K562 (cell line): ENCODE data around the gene DOCK1. TPM values are rescaled to one million over a fixed set of nuclear protein-coding genes. Genes with fewer than 3 reads are reported as not detected.

ENCODE experiments used
- ATAC-seq: fragments of 200-7000 bp; cut with Tn5 transposase; 3 replicates; pipeline ENCODE4 v1.9.1; 2020; ENCODE audit warnings: moderate library complexity
- BruUV-seq: library from RNA; stranded (reverse); fragments of 400-500 nt; replicated peaks from 2 replicates; lab custom pipeline; 2021; lab: Mats Ljungman, UMichigan
- CTCF ChIA-PET: fragments of 300-600 bp; formaldehyde crosslinking; extraction: SDS; loops from one replicate; lab custom pipeline; 2021; ENCODE audit warnings: low intra/inter-chr PET ratio; lab: Yijun Ruan, JAX
- POLR2A ChIA-PET: fragments of 300-600, 350-650 bp; sonication (Branson Sonifier 250); formaldehyde crosslinking; extraction: SDS; loops from one replicate; lab custom pipeline; 2021; ENCODE audit warnings: antibody characterized with exemption, inconsistent platforms; lab: Yijun Ruan, JAX
- DNase-seq, 4 experiments: peaks; one replicate each; pipeline versions ENCODE4 v3.0.0 to v3.0.0-alpha.2; 2011 to 2018; ENCODE audit warnings: low spot score in 3 of 4, mixed read lengths in 3 of 4; ENCODE audit errors: extremely low read depth in 1 of 4
- FAIRE-seq: peaks from 2 replicates; lab custom pipeline; 2011; peaks lifted over from hg19 to GRCh38; lab: Jason Lieb, UNC
- H2AFZ ChIP-seq: 2 replicates; pipeline ENCODE4 v1.6.0; 2011; ENCODE audit warnings: low read depth, low read length, control low read depth, inconsistent platforms
- H3K27ac ChIP-seq: fragments of 200-600 bp; 3 replicates; pipeline ENCODE4 v1.8.0; 2011; ENCODE audit warnings: low read depth, mild to moderate bottlenecking, control low read depth, inconsistent platforms, low read length, moderate library complexity, mixed read lengths; ENCODE audit errors: extremely low read depth
- H3K27me3 ChIP-seq, 2 experiments: fragments of 300-600 bp in 1 of 2; 2 replicates in 1 of 2; 3 replicates in 1 of 2; pipeline versions ENCODE4 v1.6.0 to v1.8.0; 2011; ENCODE audit warnings: inconsistent platforms in 2 of 2, low read length in 2 of 2, mild to moderate bottlenecking in 1 of 2, mixed read lengths in 1 of 2, moderate library complexity in 1 of 2; ENCODE audit not compliant: control insufficient read depth in 2 of 2, insufficient read depth in 2 of 2
- H3K36me3 ChIP-seq: fragments of 300-600 bp; 3 replicates; pipeline ENCODE4 v1.8.0; 2011; ENCODE audit warnings: mild to moderate bottlenecking, low read length, inconsistent platforms; ENCODE audit not compliant: control insufficient read depth, insufficient read depth
- H3K4me1 ChIP-seq, 2 experiments: fragments of 200-600 bp in 1 of 2; replicated peaks in 1 of 2; 2 replicates in 1 of 2; 3 replicates in 1 of 2; pipeline versions ENCODE4 v1.5.1 to v1.8.0; 2011; ENCODE audit warnings: inconsistent platforms in 2 of 2, low read length in 2 of 2, mild to moderate bottlenecking in 1 of 2, mixed read lengths in 1 of 2, moderate library complexity in 1 of 2; ENCODE audit not compliant: control insufficient read depth in 2 of 2, insufficient read depth in 2 of 2
- H3K4me2 ChIP-seq: 2 replicates; pipeline ENCODE4 v1.6.1; 2011; ENCODE audit warnings: low read length, control low read depth, inconsistent platforms, mixed read lengths; ENCODE audit not compliant: insufficient read depth
- H3K4me3 ChIP-seq: fragments of 200-600 bp; sonication (generic), shearing (Covaris generic); 2 replicates; pipeline ENCODE4 v1.5.1; 2016; ENCODE audit warnings: control low read depth, inconsistent platforms
- H3K79me2 ChIP-seq: fragments of 200-600 bp; 3 replicates; pipeline ENCODE4 v1.8.0; 2011; ENCODE audit warnings: low read length, inconsistent platforms; ENCODE audit not compliant: control insufficient read depth, insufficient read depth
- H3K9ac ChIP-seq, 2 experiments: 2 replicates each; pipeline versions ENCODE4 v1.6.0 to v1.6.1; 2011; ENCODE audit warnings: low read depth in 2 of 2, low read length in 2 of 2, control low read depth in 1 of 2, inconsistent platforms in 1 of 2, mild to moderate bottlenecking in 1 of 2, mixed read lengths in 1 of 2; ENCODE audit not compliant: insufficient read depth in 1 of 2
- H3K9me1 ChIP-seq: one replicate; pipeline ENCODE4 v1.6.0; 2011; ENCODE audit warnings: inconsistent platforms, mild to moderate bottlenecking, low read length, moderate library complexity; ENCODE audit not compliant: control insufficient read depth, insufficient read depth
- H3K9me3 ChIP-seq: replicated peaks from 2 replicates; pipeline ENCODE4 v1.5.1; 2011; ENCODE audit warnings: low read depth, low read length, inconsistent platforms; ENCODE audit not compliant: control insufficient read depth, insufficient read depth
- H4K20me1 ChIP-seq: replicated peaks from 2 replicates; pipeline ENCODE4 v1.6.1; 2011; ENCODE audit warnings: low read length, inconsistent platforms, mixed read lengths; ENCODE audit not compliant: control insufficient read depth, insufficient read depth
- ATF2 ChIP-seq: sonication (generic); formaldehyde crosslinking; IDR thresholded peaks from 2 replicates; pipeline ENCODE4 v1.8.1; 2022; ENCODE audit warnings: missing genetic modification reagents
- CUX1 ChIP-seq: fragments of 200-800 bp; sonication (Bioruptor generic); IDR thresholded peaks from 2 replicates; pipeline ENCODE4 v1.6.1; 2016; ENCODE audit warnings: missing genetic modification characterization, missing compliant biosample characterization
- FOXA3 ChIP-seq, 2 experiments: fragments of 450-650 bp in 1 of 2; sonication (generic) in 1 of 2; formaldehyde crosslinking; IDR thresholded peaks in 1 of 2; conservative IDR thresholded peaks in 1 of 2; 2 replicates each; pipeline versions ENCODE4 v1.4.0 to v1.8.0; 2020 to 2022; ENCODE audit warnings: mild to moderate bottlenecking in 2 of 2, missing genetic modification reagents in 1 of 2
- SMARCE1 ChIP-seq: fragments of 450-650 bp; IDR thresholded peaks from 2 replicates; pipeline ENCODE4 v1.7.1; 2016; ENCODE audit warnings: mild to moderate bottlenecking
- WGBS: fragments of 100-300 bp; shearing (Covaris generic); methylation state at CpG from one replicate; pipeline ENCODE4 v1.1.6; 2016; ENCODE audit warnings: low coverage, mixed read lengths; ENCODE audit not compliant: insufficient coverage; ENCODE audit errors: missing lambda C conversion rate; 5-methylcytosine and 5-hydroxymethylcytosine counted together
- in situ Hi-C: fragments of 300-500 bp; cut with MboI; formaldehyde crosslinking; loops from 4 replicates; pipeline ENCODE4 v1.15.0; 2018; ENCODE audit warnings: inconsistent platforms, mixed read lengths
- intact Hi-C: fragments of 100-400 bp; cut with micrococcal nuclease; formaldehyde crosslinking; loops from 2 replicates; pipeline ENCODE4 v1.14.2; 2022
- polyA plus RNA-seq, 8 experiments: library from polyadenylated mRNA; depleted of rRNA in 4 of 8; stranded (reverse) in 5 of 8; unstranded in 3 of 8; fragments of >200 nt; fragmentation: Nextera tagmentation in 2 of 8; fragmentation: Illumina TruSeq in 1 of 8; extraction: Ambion mirVana in 2 of 8; extraction: Trizol in 1 of 8; gene quantifications; 2 replicates each; pipeline versions ENCODE4 v1.2.1 to v1.2.3, GENCODE V29; 2011 to 2014; ENCODE audit warnings: inconsistent platforms in 1 of 8, missing spikeins in 1 of 8
- total RNA-seq, 7 experiments: library from RNA; depleted of rRNA in 6 of 7; stranded (reverse); fragments of >200 nt in 6 of 7; fragmentation: Illumina TruSeq in 2 of 7; extraction: Trizol in 2 of 7; gene quantifications; 2 replicates each; pipeline versions ENCODE4 v1.2.1 to v1.2.3, GENCODE V29; 2011 to 2021; ENCODE audit warnings: low replicate concordance in 1 of 7

The DOCK1 gene
- total and polyA plus RNA-seq, 9 of the 15 experiments (the other 6 are each of a cell fraction or from before 2014, with no cell fraction given): 0.31 TPM; not detected in 8

DNA sequence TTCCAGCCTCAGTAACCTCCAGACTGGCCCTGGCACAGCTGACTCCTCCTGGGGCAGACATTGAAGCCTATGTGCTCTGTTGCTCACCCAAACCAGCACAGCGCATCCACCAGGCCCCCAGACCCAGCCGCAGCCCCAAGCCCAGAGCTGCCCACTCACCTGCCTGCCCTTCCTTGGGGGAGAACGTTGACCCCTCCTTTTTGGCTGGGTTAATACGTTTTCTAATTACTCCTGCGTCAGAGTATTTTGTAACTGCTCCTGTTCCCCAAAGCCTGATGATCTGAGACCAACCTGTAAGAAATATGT is 536.9 kb downstream of the DOCK1 start:
- POLR2A ChIA-PET: no interaction called here

More for the DNA sequence above, 536.9 kb downstream of the DOCK1 start:
- TF ChIP-seq SMARCE1: no peak
- no peak for TF ChIP-seq ATF2 (CRISPR knock-in tag)
- TF ChIP-seq CUX1 (CRISPR knock-in tag): no peak
- TF ChIP-seq FOXA3 (CRISPR knock-in tag; conservative IDR thresholded peaks at IDR 0.05 in 1 of 2, IDR thresholded peaks at IDR 0.05 in 1 of 2): no peak
- no peaks in the 10 kb centered on the region; a peak in 1 of 5 replicates for H3K27me3 ChIP-seq
- intact Hi-C loops (no loop called here), in situ Hi-C loops (no loop called here)
- H2AFZ ChIP-seq: no peak overlapping the region
- BruUV-seq: no TSS peak
- whole genome bisulfite sequencing: 0% methylated on average over 5 of the region's 5 CpGs
- H3K36me3 ChIP-seq: no peaks in the 10 kb centered on the region
- H3K9me1 ChIP-seq: no peaks in the 10 kb centered on the region
- no peak for FAIRE-seq
- H4K20me1 ChIP-seq: no peaks in the 10 kb centered on the region
- no peaks in the 10 kb centered on the region for H3K9me3 ChIP-seq
- no peak overlapping the region for H3K4me3 ChIP-seq
- H3K9ac ChIP-seq: no peak overlapping the region
- H3K4me2 ChIP-seq: no peak overlapping the region
- DNase-seq: no peak
- no peak for ATAC-seq
- CTCF ChIA-PET: interaction anchor here (0.5 kb wide), 1 partner anchor 208 kb away, joined by 5 read pairs; no protein-coding TSS in a partner anchor
- no peaks in the 10 kb centered on the region; a peak in 1 of 5 replicates for H3K4me1 ChIP-seq
- H3K27ac ChIP-seq: no peak overlapping the region
- no peaks in the 10 kb centered on the region for H3K79me2 ChIP-seq
